Measurements from ENCODE around the gene ITPK1. TPM values are rescaled to one million over a fixed set of nuclear protein-coding genes. Genes with fewer than 3 reads are reported as not detected.
A peak's percentile ranks its signal among the peaks of the same experiment; 100 is the strongest.

The ITPK1 gene
- total RNA-seq, 1 experiment from 2014 or later, result 66.2 TPM

DNA sequence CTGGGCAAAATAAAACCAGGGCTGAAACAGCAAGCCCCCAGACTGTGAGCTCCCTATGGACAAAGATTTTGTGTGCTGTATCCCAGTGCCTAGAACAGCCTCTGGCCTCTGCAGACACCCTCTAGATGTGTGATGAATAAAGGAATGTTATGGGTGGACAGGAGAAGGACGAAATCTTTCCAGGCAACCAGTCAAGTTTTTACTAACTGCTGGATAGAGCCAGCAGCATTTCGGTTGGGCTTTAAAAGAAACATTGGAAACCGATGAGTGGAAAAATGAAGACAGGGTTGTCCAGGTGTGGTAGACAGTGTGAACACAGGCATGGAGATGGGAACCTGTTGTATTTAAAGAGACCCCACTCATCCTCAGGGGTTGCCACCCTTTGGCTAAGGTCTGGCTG is 188.8 kb downstream of the ITPK1 start:
- Histone ChIP-seq H3K4me1 (ENCODE audit: insufficient read depth, low read length) (no peaks in the 10 kb centered on the region), H3K9me2 (replicated peaks; ENCODE audit: low read length) (no peaks in the 10 kb centered on the region), H3K9me3 (ENCODE audit: low read length) (no peaks in the 10 kb centered on the region), H3K27ac (ENCODE audit: low read length) (no peak overlapping the region), H2AFZ (ENCODE audit: low read length) (no peak overlapping the region), H3K27me3 (ENCODE audit: low read length) (no peaks in the 10 kb centered on the region), H3K9ac (ENCODE audit: low read length) (no peak overlapping the region), H3K79me2 (ENCODE audit: low read length) (no peaks in the 10 kb centered on the region), H3K36me3 (ENCODE audit: low read depth, low read length) (no peaks in the 10 kb centered on the region), H4K20me1 (ENCODE audit: low read length) (no peaks in the 10 kb centered on the region), H3F3A (ENCODE audit: low read length, unreplicated experiment) (no peaks in the 10 kb centered on the region), H3K4me3 (ENCODE audit: low read length) (no peak overlapping the region), H3K4me2 (ENCODE audit: low read length) (no peak overlapping the region)
- DNase-seq (no peak), ATAC-seq (peak; percentile 21; the same call in 1 of the 2 replicates)
- intact Hi-C loops (cut with micrococcal nuclease), result no loop called here
- CTCF ChIA-PET, result no interaction called here
- no TSS peak for BruUV-seq (replicated peaks)
- no peak for TF ChIP-seq EZH2 (IDR thresholded peaks at IDR 0.05; ENCODE audit: low read length, unreplicated experiment)
- no peak for TF ChIP-seq EZH2phosphoT487 (IDR thresholded peaks at IDR 0.05; ENCODE audit: borderline replicate concordance, low read length)
- TF ChIP-seq CTCF (conservative IDR thresholded peaks at IDR 0.05; ENCODE audit: low read depth, low read length), result no peak
- POLR2A ChIA-PET (ENCODE audit: unreplicated experiment), result no interaction called here

DNA sequence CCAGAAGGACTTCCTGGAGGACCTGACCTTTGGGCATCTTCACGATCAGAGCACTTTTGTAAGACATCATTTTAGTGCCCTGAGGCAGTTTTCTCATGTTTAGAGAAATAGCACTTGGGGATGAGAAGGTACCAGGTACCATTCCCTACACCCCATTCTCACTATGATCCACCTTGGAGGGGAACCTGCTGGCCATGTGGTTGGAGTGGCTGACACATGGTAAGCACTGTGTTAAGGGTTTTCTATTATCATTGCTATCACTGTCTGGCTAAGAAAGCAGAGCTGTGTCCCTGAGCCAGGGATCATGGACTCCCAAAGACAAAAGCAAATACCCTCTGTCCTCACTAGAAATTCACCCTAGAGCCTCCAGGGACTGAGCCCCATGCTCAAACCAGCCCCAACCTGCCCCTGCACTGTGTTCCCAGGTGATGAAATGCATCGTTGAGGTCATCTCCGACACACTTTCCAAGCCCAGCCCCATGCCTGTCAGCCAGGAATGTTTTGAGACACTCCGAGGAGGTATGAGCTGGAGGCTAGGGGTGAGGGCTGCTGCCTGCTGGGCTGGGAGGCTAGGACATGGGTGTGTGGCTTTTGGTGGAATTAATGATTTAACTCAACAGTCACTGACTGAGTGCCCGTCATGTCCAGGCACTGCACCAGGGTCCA is 189.4 kb downstream of the ITPK1 start:
- ATAC-seq, result no peak
- ChIA-PET CTCF (no interaction called here), POLR2A (ENCODE audit: unreplicated experiment) (no interaction called here)

More for the DNA sequence above, 189.4 kb downstream of the ITPK1 start:
- no peaks in the 10 kb centered on the region for H3K9me2 ChIP-seq (replicated peaks; ENCODE audit: low read length)
- no peaks in the 10 kb centered on the region for H4K20me1 ChIP-seq (ENCODE audit: low read length)
- H3K79me2 ChIP-seq (ENCODE audit: low read length), result no peaks in the 10 kb centered on the region
- no peak for TF ChIP-seq EZH2phosphoT487 (IDR thresholded peaks at IDR 0.05; ENCODE audit: borderline replicate concordance, low read length)
- TF ChIP-seq EZH2 (IDR thresholded peaks at IDR 0.05; ENCODE audit: low read length, unreplicated experiment), result no peak
- TF ChIP-seq CTCF (conservative IDR thresholded peaks at IDR 0.05; ENCODE audit: low read depth, low read length), result no peak
- intact Hi-C loops (cut with micrococcal nuclease), result no loop called here
- H3K4me3 ChIP-seq (ENCODE audit: low read length), result no peak overlapping the region
- H3K4me1 ChIP-seq (ENCODE audit: insufficient read depth, low read length), result no peaks in the 10 kb centered on the region
- DNase-seq, result no peak
- BruUV-seq (replicated peaks), result no TSS peak
- H3K4me2 ChIP-seq (ENCODE audit: low read length), result no peak overlapping the region
- H3K27me3 ChIP-seq (ENCODE audit: low read length), result no peaks in the 10 kb centered on the region
- no peaks in the 10 kb centered on the region for H3K36me3 ChIP-seq (ENCODE audit: low read depth, low read length)
- H3K9me3 ChIP-seq (ENCODE audit: low read length), result no peaks in the 10 kb centered on the region
- no peak overlapping the region for H3K27ac ChIP-seq (ENCODE audit: low read length)
- no peak overlapping the region for H2AFZ ChIP-seq (ENCODE audit: low read length)
- no peak overlapping the region for H3K9ac ChIP-seq (ENCODE audit: low read length)
- H3F3A ChIP-seq (ENCODE audit: low read length, unreplicated experiment), result no peaks in the 10 kb centered on the region

Data from PC-3 (cell line).